GM19372 (cell line): Measurements from ENCODE around the gene ZNF681.
A peak's percentile ranks its signal among the peaks of the same experiment; 100 is the strongest.
"Not testable (repeated sequence)": the region's sequence is repeated elsewhere in the genome, so short reads cannot be mapped to it uniquely, and the experiment has no call there.

ENCODE experiments used
- ATAC-seq: cut with Tn5 transposase; IDR thresholded peaks from one replicate; pipeline ENCODE4 v1.9.1; 2021; ENCODE audit warnings: mild to moderate bottlenecking, low read depth, moderate library complexity; ENCODE audit not compliant: unreplicated experiment

Gene ZNF681

GRCh38 chr19:23758187-23759074, at the start of gene ZNF681:
Gene ZNF681, minus strand, starts transcription at chr19:23758891. Its CDS starts 142 bp downstream, at chr19:23758749.
- peak; percentile 66 for ATAC-seq

- ATAC-seq: no peak
These were observed 46.0 kb upstream of the ZNF681 start for GRCh38 chr19:23804676-23805075.

- no peak for ATAC-seq
These were observed 43.6 kb upstream of the ZNF681 start for GRCh38 chr19:23802290-23802689.

GRCh38 chr19:23801803-23802202, 43.1 kb upstream of the ZNF681 start:
- no peak for ATAC-seq

GRCh38 chr19:23800868-23801267, 42.2 kb upstream of the ZNF681 start:
- no peak for ATAC-seq

GRCh38 chr19:23800271-23800670, 41.6 kb upstream of the ZNF681 start:
- ATAC-seq: no peak

GRCh38 chr19:23799321-23799720, 40.6 kb upstream of the ZNF681 start:
- ATAC-seq: no peak

- ATAC-seq: no peak
These were observed 36.8 kb upstream of the ZNF681 start for GRCh38 chr19:23795462-23795861.

- ATAC-seq: no peak
These were observed 34.1 kb upstream of the ZNF681 start for GRCh38 chr19:23792784-23793183.

- ATAC-seq: no peak
These were observed 32.2 kb upstream of the ZNF681 start for GRCh38 chr19:23790641-23791488.

- no peak for ATAC-seq
These were observed 30.6 kb upstream of the ZNF681 start for GRCh38 chr19:23789246-23789645.

GRCh38 chr19:23788411-23788810, 29.7 kb upstream of the ZNF681 start:
- no peak for ATAC-seq

- ATAC-seq: no peak
These were observed 28.4 kb upstream of the ZNF681 start for GRCh38 chr19:23787106-23787505.

- ATAC-seq: no peak
These were observed 27.3 kb upstream of the ZNF681 start for GRCh38 chr19:23785982-23786381.

GRCh38 chr19:23784274-23784673, 25.6 kb upstream of the ZNF681 start:
- no peak for ATAC-seq

- no peak for ATAC-seq
These were observed 24.9 kb upstream of the ZNF681 start for GRCh38 chr19:23783636-23784035.

- no peak for ATAC-seq
These were observed 21.0 kb upstream of the ZNF681 start for GRCh38 chr19:23779645-23780044.

- no peak for ATAC-seq
These were observed 19.9 kb upstream of the ZNF681 start for GRCh38 chr19:23778566-23778965.

- not testable (repeated sequence) for ATAC-seq
These were observed 19.3 kb upstream of the ZNF681 start for GRCh38 chr19:23778036-23778435.

- no peak for ATAC-seq
These were observed 18.5 kb upstream of the ZNF681 start for GRCh38 chr19:23777216-23777615.

- no peak for ATAC-seq
These were observed 18.0 kb upstream of the ZNF681 start for GRCh38 chr19:23776507-23777205.
